Occipital lobe (tissue), 2 donors: ENCODE data around the gene C12orf57. TPM values are rescaled to one million over a fixed set of nuclear protein-coding genes. Genes with fewer than 3 reads are reported as not detected.

ENCODE experiments used
- DNase-seq: peaks from one replicate; lab custom pipeline; 2025; lab: John Stamatoyannopoulos, UW
- total RNA-seq: library from RNA; depleted of rRNA; stranded (reverse); fragments of >200 nt; gene quantifications from one replicate; pipeline ENCODE4 v1.2.3, GENCODE V29; 2014

The C12orf57 gene
- total RNA-seq, 1 donor from 2014 or later, result 243 TPM

DNA sequence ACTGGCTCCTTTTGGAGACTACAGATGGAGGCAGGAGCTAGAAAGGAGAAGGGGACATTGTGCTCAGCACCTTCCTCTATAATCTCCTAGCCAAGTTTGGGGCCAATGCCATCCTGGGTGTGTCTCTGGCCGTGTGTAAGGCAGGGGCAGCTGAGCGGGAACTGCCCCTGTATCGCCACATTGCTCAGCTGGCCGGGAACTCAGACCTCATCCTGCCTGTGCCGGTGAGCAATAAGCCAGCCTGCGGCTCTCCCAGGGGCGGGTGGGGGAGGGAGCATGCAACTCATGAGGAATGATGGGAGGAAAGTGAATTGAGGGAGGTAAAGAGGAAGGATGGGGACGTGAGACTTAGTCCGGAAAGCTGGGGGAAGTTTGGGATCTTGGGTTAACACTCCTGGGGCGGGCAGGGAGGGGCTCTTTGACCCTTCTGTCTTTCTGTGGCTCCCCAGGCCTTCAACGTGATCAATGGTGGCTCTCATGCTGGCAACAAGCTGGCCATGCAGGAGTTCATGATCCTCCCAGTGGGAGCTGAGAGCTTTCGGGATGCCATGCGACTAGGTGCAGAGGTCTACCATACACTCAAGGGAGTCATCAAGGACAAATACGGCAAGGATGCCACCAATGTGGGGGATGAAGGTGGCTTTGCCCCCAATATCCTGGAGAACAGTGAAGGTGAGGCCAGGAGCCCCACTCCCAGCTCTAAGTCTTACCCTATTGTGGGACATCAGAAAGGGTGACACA lies 26.2 kb upstream of the C12orf57 start:
- no peak for DNase-seq

- no peak for DNase-seq
Observed at GRCh38 chr12:6919588-6919987, 24.2 kb upstream of the C12orf57 start.

DNA sequence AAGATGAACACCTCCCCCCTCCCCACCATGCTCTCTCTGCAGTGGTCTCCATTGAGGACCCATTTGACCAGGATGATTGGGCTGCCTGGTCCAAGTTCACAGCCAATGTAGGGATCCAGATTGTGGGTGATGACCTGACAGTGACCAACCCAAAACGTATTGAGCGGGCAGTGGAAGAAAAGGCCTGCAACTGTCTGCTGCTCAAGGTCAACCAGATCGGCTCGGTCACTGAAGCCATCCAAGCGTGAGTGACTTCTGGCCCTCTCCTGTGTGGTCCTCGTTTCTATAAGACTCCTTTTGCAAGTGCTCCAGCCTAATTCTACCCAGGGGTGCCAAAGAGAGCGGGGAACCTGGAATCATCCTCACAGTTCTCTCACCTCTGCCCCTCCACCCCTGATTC lies 22.3 kb upstream of the C12orf57 start:
- no peak for DNase-seq

DNA sequence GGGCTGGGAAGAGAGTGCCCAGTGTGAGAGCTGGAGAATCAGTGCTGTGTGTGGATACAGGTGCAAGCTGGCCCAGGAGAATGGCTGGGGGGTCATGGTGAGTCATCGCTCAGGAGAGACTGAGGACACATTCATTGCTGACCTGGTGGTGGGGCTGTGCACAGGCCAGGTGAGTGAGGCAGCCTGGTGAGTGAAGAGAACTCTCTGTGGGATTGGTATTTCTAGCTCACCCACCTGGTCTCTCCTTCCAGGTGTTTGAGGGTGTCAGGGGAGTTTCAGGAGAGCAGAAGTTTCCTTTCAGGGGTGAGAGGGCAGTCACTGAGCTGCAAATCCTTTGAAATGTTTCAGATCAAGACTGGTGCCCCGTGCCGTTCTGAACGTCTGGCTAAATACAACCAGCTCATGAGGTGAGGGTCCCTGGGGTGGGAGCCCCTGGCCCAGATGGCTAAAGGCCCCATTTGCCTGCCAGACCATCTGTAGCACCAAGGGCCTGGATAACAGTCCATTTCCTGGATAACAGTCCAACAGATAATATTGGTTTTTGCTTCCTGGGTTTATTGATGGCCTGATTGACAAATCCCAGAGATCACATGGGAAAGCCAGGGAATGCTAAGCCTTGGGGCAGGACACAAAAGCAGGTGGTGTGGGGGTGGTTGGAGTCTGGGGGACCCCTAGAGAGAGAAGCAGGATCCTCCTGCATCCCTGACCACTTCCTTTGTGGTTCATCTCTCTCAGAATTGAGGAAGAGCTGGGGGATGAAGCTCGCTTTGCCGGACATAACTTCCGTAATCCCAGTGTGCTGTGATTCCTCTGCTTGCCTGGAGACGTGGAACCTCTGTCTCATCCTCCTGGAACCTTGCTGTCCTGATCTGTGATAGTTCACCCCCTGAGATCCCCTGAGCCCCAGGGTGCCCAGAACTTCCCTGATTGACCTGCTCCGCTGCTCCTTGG lies 21.6 kb upstream of the C12orf57 start:
- no peak for DNase-seq

- DNase-seq, result no peak
Observed at GRCh38 chr12:6923003-6923732, 20.7 kb upstream of the C12orf57 start.

- no peak for DNase-seq
Observed at GRCh38 chr12:6923851-6924250, 20.0 kb upstream of the C12orf57 start.

DNA sequence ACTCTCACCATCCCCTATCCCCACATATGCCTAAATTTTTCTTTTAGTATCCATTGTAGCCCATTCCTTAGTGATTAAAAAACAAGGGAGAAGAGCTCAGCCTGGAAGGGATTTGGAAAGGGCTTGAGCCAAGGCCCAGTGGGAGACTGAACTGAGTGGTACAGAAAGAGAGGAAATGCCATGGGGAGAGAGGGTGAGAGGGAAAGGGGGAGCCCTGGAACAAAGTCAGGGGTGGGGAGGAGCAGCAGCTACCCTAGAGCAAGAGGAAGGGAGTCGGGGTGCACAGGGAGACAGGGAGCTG lies 18.6 kb upstream of the C12orf57 start:
- DNase-seq, result no peak

GRCh38 chr12:6925540-6926279 lies 18.1 kb upstream of the C12orf57 start:
- peak; percentile 50 for DNase-seq

DNA sequence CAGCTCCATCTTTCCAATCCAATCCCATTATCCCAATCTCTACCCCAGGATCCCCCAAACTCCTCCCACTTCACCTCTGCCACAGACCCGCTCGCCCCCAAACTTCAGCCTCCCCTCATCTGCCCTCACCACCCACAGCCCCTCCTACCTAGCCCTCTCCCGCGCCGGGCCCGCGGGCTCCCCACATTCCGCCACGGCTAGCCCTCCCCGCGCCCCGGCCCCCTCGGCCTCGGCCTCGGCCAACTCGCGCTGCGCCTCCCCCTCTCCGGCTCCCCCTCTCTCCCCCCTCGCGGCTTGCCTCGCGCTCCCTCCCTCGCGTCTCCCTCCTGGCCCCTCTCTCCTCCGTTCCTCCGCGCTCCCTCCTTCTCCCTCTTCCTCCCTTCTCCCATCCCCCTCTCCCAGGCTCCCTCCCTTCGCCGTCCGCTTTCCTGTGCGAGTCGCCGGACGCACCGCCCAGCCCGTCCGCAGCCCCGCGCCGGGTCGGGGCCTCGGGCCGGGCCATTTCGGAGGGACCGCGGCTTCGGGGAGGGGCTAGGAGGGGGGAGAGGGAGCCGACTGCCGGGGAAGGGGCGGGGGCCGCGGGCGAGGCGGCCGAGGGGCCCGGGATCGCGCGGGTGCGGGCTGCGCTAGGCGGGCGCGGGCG lies 16.3 kb upstream of the C12orf57 start, which contains the start of gene ATN1:
TSS of gene ATN1 (plus strand) at position 581 of the 643 bp plus-strand sequence. CDS start 6,043 bp downstream, outside the sequence.
- peak; percentile 51 for DNase-seq

DNA sequence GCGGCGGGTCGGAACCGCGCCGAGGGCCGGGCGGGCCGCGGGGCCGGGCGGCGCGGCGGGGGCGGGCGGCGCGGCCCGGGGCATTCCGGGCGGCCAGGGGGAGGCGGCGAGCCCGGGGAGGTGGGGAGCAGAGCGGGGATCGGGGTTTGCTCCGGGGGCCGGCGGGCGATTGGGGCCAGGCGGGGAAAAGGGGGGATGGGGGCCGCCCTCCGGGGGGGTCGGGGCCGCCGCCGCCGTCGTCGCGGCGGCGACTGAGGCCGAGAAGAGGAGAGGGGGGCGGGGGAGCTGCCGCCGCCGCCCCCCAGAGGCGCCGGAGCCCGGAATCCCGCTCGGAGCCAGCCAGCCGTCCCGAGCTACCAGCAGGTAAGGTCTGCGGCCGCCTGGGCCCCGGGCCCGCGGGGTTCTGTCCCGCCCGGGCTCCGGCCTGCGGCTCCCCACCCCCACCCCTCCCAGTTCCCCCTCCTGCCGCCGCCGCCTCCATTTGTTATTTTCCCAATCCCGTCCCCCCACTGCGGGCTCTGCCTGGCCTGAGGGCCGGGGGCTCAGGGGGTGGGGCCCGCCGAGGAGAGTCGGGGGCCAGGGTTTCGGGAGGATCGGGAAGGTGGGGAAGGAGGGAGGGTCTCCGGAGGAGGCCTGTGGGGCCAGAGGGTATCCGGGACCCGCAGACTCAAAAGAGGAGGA lies 15.7 kb upstream of the C12orf57 start:
- no peak for DNase-seq

GRCh38 chr12:6928703-6929407 lies 15.0 kb upstream of the C12orf57 start:
- DNase-seq, result no peak

- no peak for DNase-seq
Observed at GRCh38 chr12:6929466-6930452, 14.1 kb upstream of the C12orf57 start.

- DNase-seq, result no peak
Observed at GRCh38 chr12:6932766-6933165, 11.1 kb upstream of the C12orf57 start.

- no peak for DNase-seq
Observed at GRCh38 chr12:6934110-6934509, 9.7 kb upstream of the C12orf57 start.

- no peak for DNase-seq
Observed at GRCh38 chr12:6935371-6936193, 8.2 kb upstream of the C12orf57 start.

DNA sequence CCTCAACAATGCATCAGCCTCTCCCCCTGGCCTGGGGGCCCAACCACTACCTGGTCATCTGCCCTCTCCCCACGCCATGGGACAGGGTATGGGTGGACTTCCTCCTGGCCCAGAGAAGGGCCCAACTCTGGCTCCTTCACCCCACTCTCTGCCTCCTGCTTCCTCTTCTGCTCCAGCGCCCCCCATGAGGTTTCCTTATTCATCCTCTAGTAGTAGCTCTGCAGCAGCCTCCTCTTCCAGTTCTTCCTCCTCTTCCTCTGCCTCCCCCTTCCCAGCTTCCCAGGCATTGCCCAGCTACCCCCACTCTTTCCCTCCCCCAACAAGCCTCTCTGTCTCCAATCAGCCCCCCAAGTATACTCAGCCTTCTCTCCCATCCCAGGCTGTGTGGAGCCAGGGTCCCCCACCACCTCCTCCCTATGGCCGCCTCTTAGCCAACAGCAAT lies 7.6 kb upstream of the C12orf57 start:
- no peak for DNase-seq
